Gastrocnemius medialis (tissue), 4 donors: ENCODE results near the gene PRKCD. TPM values are rescaled to one million over a fixed set of nuclear protein-coding genes. Genes with fewer than 3 reads are reported as not detected.

Experiments used
- ATAC-seq, 2 donors: fragments of 150-250 bp; one replicate each; pipeline ENCODE4 v1.9.1; 2016
- DNase-seq, 2 donors: peaks; one replicate each; pipeline ENCODE4 v3.0.0-alpha.2; 2019
- H3K27ac ChIP-seq, 4 donors: fragments of 200-600 bp; sonication (generic); 1 replicate in 1 of 4; 2 replicates in 3 of 4; pipeline ENCODE4 v1.5.1; 2016 to 2018; ENCODE audit warnings: mild to moderate bottlenecking in 2 of 4, moderate library complexity in 1 of 4
- H3K27me3 ChIP-seq, 3 donors: fragments of 200-600 bp; sonication (generic) in 2 of 3; 1 replicate in 1 of 3; 2 replicates in 2 of 3; pipeline versions ENCODE4 v1.5.1 to v1.6.0; 2016 to 2019; ENCODE audit warnings: mild to moderate bottlenecking in 1 of 3, moderate library complexity in 1 of 3
- H3K36me3 ChIP-seq, 2 donors: fragments of 200-600 bp; sonication (generic) in 1 of 2; one replicate each; pipeline ENCODE4 v1.5.1; 2017 to 2018
- H3K4me1 ChIP-seq, 2 donors: fragments of 200-600 bp; sonication (generic) in 1 of 2; one replicate each; pipeline ENCODE4 v1.5.1; 2016 to 2017; ENCODE audit warnings: mild to moderate bottlenecking in 2 of 2
- H3K4me3 ChIP-seq, 4 donors: fragments of 200-600 bp; sonication (generic) in 3 of 4; 1 replicate in 1 of 4; 2 replicates in 3 of 4; pipeline ENCODE4 v1.5.1; 2016 to 2019; ENCODE audit warnings: mild to moderate bottlenecking in 2 of 4
- H3K9me3 ChIP-seq, 3 donors: fragments of 200-600 bp; sonication (generic) in 2 of 3; 1 replicate in 1 of 3; 2 replicates in 2 of 3; pipeline ENCODE4 v1.5.1; 2016 to 2019
- POLR2A ChIP-seq, 2 donors: fragments of 450-650 bp; IDR thresholded peaks; one replicate each; pipeline ENCODE4 v1.6.1; 2017; ENCODE audit warnings: antibody characterized with exemption in 2 of 2, mild to moderate bottlenecking in 2 of 2, moderate library complexity in 2 of 2
- in situ Hi-C, 4 donors: fragments of 200-750 bp; cut with MboI; loops; one replicate each; pipeline versions ENCODE4 v1.15.0 to v1.8.0; 2017; ENCODE audit warnings: low sequenced_read_pairs in 4 of 4
- intact Hi-C: fragments of 100-400 bp; cut with DNase I; formaldehyde crosslinking; loops from one replicate; pipeline ENCODE4 v1.15.1; 2023; ENCODE audit warnings: low total_unique reads
- total RNA-seq, 4 donors: library from RNA; depleted of rRNA; stranded (reverse); fragments of >200 nt; gene quantifications; one replicate each; pipeline versions ENCODE4 v1.1.0 to v1.2.3, GENCODE V29; 2016
- TF ChIP-seq, protein P1 (sequence below), 5 experiments: fragments of 450-650 bp in 3 of 5; fragments of 200-600 bp in 2 of 5; sonication (generic) in 2 of 5; IDR thresholded peaks in 4 of 5; conservative IDR thresholded peaks in 1 of 5; 1 replicate in 4 of 5; 2 replicates in 1 of 5; pipeline ENCODE4 v1.5.1; 2016 to 2019; ENCODE audit warnings: antibody characterized with exemption in 5 of 5, mild to moderate bottlenecking in 3 of 5, moderate library complexity in 3 of 5

The PRKCD gene
- total RNA-seq, 4 donors from 2014 or later, result 2.1 to 5.9 (median 3.4) TPM

DNA sequence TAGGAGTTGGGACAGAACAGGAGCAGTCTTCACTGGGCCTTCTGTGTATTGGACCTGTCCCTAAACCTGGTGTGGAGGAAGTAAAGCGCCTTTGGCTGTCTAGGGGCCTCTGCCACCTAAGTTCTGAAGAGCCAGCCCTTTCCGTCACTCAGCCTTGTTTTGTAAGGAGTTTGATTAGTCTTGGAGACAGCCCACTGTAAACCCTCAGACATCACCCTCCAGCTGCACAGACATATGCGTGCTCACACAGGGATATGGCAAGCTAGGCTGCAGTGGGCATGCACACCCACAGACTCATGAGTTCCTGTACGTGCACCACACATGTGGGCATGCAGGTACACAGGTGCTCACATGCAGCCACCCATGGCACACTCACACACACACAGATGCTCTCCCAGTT lies 5.2 kb downstream of the PRKCD start:
- Histone ChIP-seq H3K36me3 (no peaks in the 10 kb centered on the region), H3K4me3 (no peak overlapping the region), H3K27me3 (no peaks in the 10 kb centered on the region), H3K27ac (no peak overlapping the region), H3K4me1 (peaks cover 4 to 6% of the 10 kb centered on the region in 2 donors), H3K9me3 (no peaks in the 10 kb centered on the region)
- in situ Hi-C loops, result no loop called here
- ATAC-seq (no peak), DNase-seq (no peak)
- intact Hi-C loops, result no loop called here
- no peak for TF ChIP-seq POLR2A (IDR thresholded peaks at IDR 0.05)
- TF ChIP-seq, protein P1, sequence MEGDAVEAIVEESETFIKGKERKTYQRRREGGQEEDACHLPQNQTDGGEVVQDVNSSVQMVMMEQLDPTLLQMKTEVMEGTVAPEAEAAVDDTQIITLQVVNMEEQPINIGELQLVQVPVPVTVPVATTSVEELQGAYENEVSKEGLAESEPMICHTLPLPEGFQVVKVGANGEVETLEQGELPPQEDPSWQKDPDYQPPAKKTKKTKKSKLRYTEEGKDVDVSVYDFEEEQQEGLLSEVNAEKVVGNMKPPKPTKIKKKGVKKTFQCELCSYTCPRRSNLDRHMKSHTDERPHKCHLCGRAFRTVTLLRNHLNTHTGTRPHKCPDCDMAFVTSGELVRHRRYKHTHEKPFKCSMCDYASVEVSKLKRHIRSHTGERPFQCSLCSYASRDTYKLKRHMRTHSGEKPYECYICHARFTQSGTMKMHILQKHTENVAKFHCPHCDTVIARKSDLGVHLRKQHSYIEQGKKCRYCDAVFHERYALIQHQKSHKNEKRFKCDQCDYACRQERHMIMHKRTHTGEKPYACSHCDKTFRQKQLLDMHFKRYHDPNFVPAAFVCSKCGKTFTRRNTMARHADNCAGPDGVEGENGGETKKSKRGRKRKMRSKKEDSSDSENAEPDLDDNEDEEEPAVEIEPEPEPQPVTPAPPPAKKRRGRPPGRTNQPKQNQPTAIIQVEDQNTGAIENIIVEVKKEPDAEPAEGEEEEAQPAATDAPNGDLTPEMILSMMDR (IDR thresholded peaks at IDR 0.05 in 4 of 5, conservative IDR thresholded peaks at IDR 0.05 in 1 of 5), result no peak

DNA sequence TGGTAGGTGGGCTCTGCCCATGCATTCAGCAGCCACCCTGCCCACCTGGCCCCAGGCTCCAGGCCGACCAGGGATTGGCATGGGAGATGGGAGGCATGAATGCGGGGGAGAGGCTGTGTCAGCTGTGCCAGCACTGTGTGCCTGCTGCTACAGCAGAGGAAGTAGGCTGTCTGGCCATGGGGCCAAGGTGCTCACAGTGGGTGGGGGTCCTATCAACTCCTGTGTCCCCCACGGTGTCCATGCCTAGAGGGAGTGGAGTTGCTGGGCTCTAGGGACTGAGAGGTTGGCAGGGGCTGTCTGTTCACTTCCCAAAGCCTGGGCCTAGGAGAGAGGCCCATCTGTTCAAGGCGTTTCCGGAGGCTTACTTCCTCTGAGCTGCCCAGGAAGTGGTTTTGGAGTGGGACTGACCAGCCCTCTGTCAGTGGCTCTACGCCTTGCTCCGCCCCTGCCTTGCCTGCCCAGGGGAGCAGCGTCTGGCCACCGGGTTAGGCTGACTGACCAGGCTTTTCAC lies 5.8 kb downstream of the PRKCD start:
- Histone ChIP-seq H3K9me3 (no peaks in the 10 kb centered on the region), H3K4me1 (peaks cover 4 to 6% of the 10 kb centered on the region in 2 donors), H3K27ac (no peak overlapping the region), H3K36me3 (no peaks in the 10 kb centered on the region), H3K27me3 (no peaks in the 10 kb centered on the region), H3K4me3 (no peak overlapping the region)
- TF ChIP-seq, protein P1 (IDR thresholded peaks at IDR 0.05 in 4 of 5, conservative IDR thresholded peaks at IDR 0.05 in 1 of 5), result no peak
- no peak for TF ChIP-seq POLR2A (IDR thresholded peaks at IDR 0.05)
- intact Hi-C loops (no loop called here), in situ Hi-C loops (no loop called here)
- peak; percentile 60 to 69 for ATAC-seq
- DNase-seq, result peak; percentile 47 to 62

DNA sequence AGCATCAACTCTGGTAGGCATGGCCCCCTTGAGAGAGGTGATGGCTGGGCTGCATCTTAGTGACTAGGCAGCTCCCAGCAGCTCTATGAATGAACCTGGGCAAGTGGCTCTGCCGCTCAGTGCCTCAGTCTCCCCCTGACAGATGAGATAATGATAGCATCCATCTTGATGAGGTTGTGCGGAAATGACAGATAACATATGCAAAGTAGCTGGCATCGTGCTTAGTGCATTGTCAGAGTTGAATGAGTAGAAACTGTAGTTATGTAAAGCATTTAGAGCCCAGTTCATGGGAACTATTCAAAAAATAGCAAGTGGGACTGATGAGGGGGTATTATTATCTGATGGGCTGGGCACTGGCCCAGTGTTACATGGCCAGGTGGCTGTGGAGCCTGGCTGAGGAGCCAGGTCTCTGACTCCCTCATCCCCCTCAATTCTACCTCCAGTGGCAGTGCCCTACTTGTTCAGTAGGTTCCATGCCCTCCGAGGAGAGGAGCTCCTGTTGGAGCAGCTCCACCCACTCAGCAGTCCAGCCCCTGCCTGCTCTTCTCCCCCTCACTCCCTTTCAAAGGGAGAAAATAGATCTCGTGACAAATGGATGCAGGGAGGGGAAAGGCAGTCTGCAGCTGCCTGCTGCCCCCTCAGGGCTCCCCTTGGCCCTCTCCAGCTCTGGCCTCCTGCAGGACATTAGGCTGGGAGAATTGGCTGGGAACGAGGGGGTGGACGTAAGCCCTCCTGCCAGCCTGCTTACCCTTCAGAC lies 6.6 kb downstream of the PRKCD start:
- Histone ChIP-seq H3K4me3 (no peak overlapping the region), H3K36me3 (no peaks in the 10 kb centered on the region), H3K9me3 (no peaks in the 10 kb centered on the region), H3K27ac (no peak overlapping the region), H3K27me3 (no peaks in the 10 kb centered on the region), H3K4me1 (peaks cover 0 to 6% of the 10 kb centered on the region in 2 donors)
- no peak for DNase-seq
- intact Hi-C loops (no loop called here), in situ Hi-C loops (no loop called here)
- TF ChIP-seq, protein P1 (IDR thresholded peaks at IDR 0.05 in 4 of 5, conservative IDR thresholded peaks at IDR 0.05 in 1 of 5), result no peak
- no peak for TF ChIP-seq POLR2A (IDR thresholded peaks at IDR 0.05)
- ATAC-seq, result no peak

DNA sequence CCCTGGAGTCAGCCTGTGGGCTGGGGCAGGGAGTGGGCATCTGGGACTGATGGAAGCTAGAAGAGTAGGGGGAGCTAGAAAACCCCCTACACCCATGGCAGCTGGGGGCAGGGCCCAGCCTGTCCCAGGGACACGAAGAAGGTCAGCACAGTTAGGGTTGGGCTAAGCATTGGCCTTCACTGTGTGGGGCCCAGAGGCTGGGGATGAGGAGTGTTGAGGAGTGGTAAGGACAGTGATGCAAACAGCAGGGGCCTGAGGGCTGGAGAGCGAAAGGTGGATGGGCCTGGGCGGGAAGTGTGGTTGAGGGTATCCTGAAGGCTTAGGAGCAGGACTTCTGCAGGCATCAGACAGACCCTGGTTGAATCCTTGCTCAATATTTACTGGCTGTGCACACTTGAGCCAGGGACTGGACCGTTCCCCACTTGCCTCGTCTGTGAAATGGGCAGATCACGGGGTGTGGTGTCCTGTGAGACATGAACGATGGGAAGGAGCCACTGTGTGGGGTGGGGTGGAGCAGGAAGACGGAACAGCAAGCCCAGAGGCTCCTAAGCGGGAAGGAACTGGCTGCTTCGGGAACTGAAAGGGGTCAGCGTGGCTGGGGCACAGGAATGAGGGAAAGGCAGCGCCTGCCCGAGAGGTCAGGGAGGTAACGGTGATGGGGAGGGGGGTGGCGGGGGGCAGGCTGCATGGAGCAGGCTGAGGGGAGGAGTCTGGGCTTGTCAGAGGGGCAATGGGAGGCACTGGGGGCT lies 7.3 kb downstream of the PRKCD start:
- H3K36me3 ChIP-seq, result no peaks in the 10 kb centered on the region
- intact Hi-C loops (no loop called here), in situ Hi-C loops (no loop called here)
- DNase-seq (no peak), ATAC-seq (no peak)
- H3K27ac ChIP-seq, result no peak overlapping the region
- TF ChIP-seq, protein P1 (IDR thresholded peaks at IDR 0.05 in 4 of 5, conservative IDR thresholded peaks at IDR 0.05 in 1 of 5), result no peak
- no peak for TF ChIP-seq POLR2A (IDR thresholded peaks at IDR 0.05)
- peaks cover 0 to 6% of the 10 kb centered on the region in 2 donors for H3K4me1 ChIP-seq
- no peaks in the 10 kb centered on the region for H3K9me3 ChIP-seq
- H3K27me3 ChIP-seq, result no peaks in the 10 kb centered on the region
- H3K4me3 ChIP-seq, result peak overlapping the region in 1 of 4 donors; percentile 2
